IPS DF 19.7 (cell line): Measurements from ENCODE around the gene CLRN3.

Source experiments
- DNase-seq: peaks from one replicate; pipeline ENCODE4 v3.0.0-alpha.2; 2013; ENCODE audit warnings: low read depth, low spot score

Gene CLRN3

GRCh38 chr10:127848226-127848625 lies 44.5 kb downstream of the CLRN3 start:
- no peak for DNase-seq

- DNase-seq: no peak
Observed at GRCh38 chr10:127845756-127846155, 47.0 kb downstream of the CLRN3 start.

GRCh38 chr10:127840884-127841283 lies 51.9 kb downstream of the CLRN3 start:
- no peak for DNase-seq

- DNase-seq: no peak
Observed at GRCh38 chr10:127836966-127837365, 55.8 kb downstream of the CLRN3 start.

- DNase-seq: no peak
Observed at GRCh38 chr10:127836176-127836575, 56.6 kb downstream of the CLRN3 start.

GRCh38 chr10:127834791-127835190 lies 58.0 kb downstream of the CLRN3 start:
- DNase-seq: no peak

- DNase-seq: no peak
Observed at GRCh38 chr10:127834221-127834620, 58.5 kb downstream of the CLRN3 start.

GRCh38 chr10:127833804-127834203 lies 58.9 kb downstream of the CLRN3 start:
- no peak for DNase-seq

- DNase-seq: no peak
Observed at GRCh38 chr10:127832501-127832900, 60.2 kb downstream of the CLRN3 start.

- no peak for DNase-seq
Observed at GRCh38 chr10:127830414-127830813, 62.3 kb downstream of the CLRN3 start.
